GM12891 (cell line): ENCODE measurements around the gene PLA2G4F.

Experiments
- POLR2A ChIP-seq: IDR thresholded peaks from 2 replicates; pipeline ENCODE4 v1.6.1; 2011; ENCODE audit warnings: low read depth, low read length, control low read depth
- POLR2AphosphoS5 ChIP-seq: IDR thresholded peaks from 2 replicates; pipeline ENCODE4 v1.6.1; 2011; ENCODE audit warnings: low read depth, low read length, control low read depth
- SPI1 ChIP-seq: IDR thresholded peaks from 2 replicates; pipeline ENCODE4 v1.6.1; 2011; ENCODE audit warnings: low read depth, low read length, control low read depth
- TAF1 ChIP-seq: IDR thresholded peaks from 2 replicates; pipeline ENCODE4 v1.6.1; 2011; ENCODE audit warnings: low read depth, low read length, control low read depth

DNA sequence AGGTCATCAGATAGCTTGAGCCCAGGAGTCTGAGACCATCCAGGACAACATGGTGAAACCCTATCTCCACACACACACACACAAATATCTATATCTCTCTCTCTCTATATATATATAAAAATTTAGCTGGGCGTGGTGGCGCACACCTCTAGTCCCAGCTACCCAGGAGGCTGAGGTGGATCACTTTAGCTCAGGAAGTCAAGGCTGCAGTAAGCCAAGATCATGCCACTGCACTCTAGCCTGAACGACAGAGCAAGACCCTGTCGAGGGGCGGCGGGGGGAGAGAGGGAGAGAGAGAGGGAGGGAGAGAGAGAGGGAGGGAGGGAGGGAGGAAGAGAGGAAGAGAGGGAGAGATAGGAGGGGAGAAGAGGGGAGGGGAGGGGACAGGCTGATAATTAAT, 28.0 kb downstream of the PLA2G4F start:
- TF ChIP-seq POLR2AphosphoS5 (no peak), POLR2A (no peak), SPI1 (no peak), TAF1 (no peak)
